GM15510 (cell line): ENCODE measurements around the gene RBM7.

Source experiments
- POLR2A ChIP-seq: IDR thresholded peaks from 3 replicates; pipeline ENCODE4 v1.6.1; 2011; ENCODE audit warnings: borderline replicate concordance; ENCODE audit not compliant: insufficient read length; ENCODE audit errors: extremely low read depth

Gene RBM7

DNA sequence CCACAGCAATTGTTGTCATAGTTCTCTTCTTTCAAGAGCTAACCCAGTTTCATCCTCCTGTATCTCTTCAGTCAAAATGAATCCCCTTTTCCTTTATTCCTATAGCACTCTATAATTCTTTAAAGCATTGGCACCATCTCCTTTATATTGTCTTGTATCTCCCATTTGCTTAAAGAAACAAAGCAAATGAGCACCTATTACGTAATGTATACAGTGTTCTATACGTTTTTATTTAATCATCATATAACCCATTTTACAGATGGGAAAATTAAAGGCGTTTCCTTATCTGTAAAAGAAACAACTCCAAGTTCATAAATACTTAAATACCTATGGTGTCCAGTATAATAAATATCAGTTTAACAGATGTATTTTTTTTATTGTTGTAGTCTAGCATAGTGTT lies 32.4 kb downstream of the RBM7 start:
- no peak for TF ChIP-seq POLR2A

- no peak for TF ChIP-seq POLR2A
Measured at GRCh38 chr11:114433376-114433775, 32.9 kb downstream of the RBM7 start.

GRCh38 chr11:114438303-114438702 lies 37.8 kb downstream of the RBM7 start:
- no peak for TF ChIP-seq POLR2A

DNA sequence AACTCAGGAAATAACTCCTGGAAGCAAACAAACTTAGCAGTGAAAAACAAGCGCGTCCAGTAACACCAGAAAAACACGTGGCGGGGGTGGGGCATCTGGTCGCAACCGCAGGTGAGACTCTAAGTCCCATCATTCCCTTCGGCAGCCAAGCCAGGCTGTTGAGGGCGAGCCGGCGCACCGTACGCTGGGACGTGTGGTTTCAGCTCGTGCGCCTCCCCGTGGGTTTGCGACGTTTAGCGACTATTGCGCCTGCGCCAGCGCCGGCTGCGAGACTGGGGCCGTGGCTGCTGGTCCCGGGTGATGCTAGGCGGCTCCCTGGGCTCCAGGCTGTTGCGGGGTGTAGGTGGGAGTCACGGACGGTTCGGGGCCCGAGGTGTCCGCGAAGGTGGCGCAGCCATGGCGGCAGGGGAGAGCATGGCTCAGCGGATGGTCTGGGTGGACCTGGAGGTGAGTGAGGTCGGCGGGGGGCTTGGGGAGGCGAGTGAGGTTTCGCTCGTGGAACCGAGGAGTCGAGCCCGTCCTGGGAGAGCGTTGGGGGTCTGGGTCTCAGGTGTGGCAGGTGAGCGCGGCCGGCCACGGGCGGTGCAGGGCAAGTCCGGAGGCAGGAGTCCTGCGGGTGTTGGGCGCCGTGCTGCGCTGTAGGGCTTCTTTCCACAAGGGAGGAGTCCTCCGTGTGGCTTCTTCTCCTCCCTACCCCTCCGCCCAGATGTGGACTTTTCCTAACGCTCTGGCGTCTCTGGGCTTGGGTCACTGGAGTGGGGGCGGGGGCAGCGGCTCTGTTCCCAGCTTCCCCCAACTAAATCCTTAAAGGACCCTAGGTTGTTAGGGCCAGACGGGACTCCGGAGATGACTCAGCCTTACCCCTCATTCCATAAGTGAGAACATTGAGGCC lies 39.0 kb downstream of the RBM7 start, which contains the start of gene REXO2:
Gene REXO2, plus strand, starts transcription at position 239 of the 892 bp plus-strand sequence. Its CDS starts 62 bp downstream, at position 301.
- peak; percentile 56 for TF ChIP-seq POLR2A

GRCh38 chr11:114440121-114440860 lies 39.8 kb downstream of the RBM7 start:
- TF ChIP-seq POLR2A = no peak

DNA sequence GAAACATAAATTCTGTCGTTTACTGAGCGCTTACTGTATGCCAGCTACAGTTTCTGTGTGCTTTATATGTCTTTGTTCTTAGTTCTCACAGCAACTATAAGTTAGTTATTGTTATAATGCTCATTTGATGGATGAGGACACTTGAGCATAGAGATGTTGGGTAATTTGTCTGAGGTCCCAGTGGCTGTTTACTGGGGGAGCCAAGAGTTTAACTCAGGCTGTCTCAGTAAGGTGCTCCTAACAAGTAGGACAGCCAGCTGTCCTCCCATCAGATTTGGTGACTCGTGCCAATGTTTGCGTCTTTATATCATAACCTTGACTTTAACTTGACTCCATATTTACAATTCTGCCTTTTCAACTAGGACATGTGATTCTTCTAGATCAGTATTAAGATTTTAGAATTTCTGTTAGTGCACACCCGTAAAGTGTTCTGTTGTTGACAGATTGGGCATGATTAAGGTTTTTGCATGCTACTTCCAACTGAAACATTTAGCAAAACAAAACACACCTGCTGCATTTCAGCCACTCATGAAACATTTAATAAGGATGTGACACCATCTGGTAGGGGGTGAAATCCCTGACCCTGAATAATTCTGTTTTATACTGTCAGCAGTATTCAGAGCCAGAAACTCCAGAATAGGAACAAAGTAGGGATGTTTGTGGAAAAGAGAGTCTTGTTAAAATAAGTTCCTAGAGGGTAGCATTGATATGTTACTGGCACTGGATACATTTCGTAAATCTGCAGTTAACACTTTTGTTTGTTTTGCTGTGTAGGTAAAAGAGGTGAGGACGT lies 40.7 kb downstream of the RBM7 start:
- TF ChIP-seq POLR2A = no peak

DNA sequence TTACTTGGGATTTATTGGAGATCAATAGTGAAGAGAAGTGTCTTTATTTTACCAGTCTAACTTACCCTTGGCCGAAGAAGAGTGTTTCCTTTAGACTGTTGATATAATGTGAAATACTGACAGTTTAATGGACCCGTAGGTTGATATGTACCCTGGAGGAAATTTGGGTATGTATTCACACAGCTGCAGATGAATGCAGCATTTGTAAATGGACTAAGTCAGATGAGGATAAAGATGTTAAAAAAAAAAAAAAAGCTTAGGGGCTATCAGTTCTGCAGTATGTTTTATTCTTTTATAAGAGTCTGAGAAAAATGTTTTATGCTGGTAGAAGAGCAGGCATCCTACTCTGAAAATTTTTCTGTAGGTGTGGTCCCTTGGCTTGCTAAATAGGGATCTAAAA lies 41.5 kb downstream of the RBM7 start:
- TF ChIP-seq POLR2A = no peak

- TF ChIP-seq POLR2A = no peak
Measured at GRCh38 chr11:114442536-114442935, 42.1 kb downstream of the RBM7 start.

DNA sequence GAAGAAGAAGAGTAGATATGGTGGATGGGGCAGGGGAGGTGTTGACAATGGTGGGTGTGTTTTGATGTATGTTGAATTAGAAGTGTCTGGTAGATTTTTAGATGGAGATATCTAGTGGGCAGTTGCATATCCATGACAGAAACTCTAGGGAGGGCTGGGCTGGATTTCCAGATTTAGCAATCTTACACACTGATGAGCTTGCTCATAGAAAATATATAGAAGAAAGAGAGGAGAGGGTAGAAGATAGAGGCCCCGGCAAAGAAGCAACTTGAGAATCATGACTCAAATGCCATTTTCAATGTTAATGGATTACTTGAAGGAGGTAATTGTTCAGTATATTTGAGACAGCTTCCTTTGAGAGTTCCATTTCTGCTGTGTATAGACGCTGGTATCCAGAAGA lies 47.0 kb downstream of the RBM7 start:
- no peak for TF ChIP-seq POLR2A

DNA sequence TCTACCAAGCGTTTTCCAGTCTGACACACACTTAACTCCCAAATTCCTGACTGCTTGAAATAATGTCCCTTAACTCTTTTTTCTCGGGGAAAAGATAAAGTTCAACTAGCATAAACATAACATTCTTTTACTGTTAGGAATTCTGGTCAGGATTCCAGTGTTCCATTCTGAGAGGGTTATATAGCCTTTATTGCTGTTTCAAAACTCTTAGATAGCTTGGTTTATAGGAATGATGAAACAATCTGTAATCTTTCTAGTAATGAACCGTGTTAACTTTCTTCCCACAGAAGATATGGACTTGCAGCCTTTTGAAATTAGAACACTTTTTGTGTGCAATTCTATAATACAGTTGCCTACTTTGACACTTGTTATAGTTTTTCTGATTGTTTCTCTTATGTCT lies 47.4 kb downstream of the RBM7 start:
- TF ChIP-seq POLR2A = no peak

GRCh38 chr11:114448749-114449482 lies 48.5 kb downstream of the RBM7 start:
- TF ChIP-seq POLR2A = no peak

DNA sequence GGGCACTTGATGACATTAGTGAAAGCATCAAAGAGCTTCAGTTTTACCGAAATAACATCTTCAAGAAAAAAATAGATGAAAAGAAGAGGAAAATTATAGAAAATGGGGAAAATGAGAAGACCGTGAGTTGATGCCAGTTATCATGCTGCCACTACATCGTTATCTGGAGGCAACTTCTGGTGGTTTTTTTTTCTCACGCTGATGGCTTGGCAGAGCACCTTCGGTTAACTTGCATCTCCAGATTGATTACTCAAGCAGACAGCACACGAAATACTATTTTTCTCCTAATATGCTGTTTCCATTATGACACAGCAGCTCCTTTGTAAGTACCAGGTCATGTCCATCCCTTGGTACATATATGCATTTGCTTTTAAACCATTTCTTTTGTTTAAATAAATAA lies 49.4 kb downstream of the RBM7 start:
- TF ChIP-seq POLR2A = no peak

DNA sequence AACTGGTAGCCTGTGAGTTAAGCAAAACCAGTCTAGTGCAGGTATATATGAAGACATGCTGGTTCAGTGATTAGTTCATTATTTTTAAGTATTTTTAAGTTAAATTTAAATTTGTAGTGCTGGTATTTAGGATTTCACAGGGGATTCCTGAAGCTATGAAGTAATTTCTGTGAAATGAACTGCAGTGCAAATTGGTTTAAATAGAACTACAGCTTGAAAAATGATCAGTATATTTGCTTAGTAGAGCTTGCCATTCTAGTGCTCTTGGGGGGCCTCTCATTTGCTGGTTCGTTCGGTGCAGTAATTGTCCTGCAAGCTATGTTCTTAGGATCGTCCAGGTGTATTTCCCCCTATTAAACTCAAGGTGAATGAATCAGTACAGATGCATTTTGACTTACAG lies 51.9 kb downstream of the RBM7 start:
- TF ChIP-seq POLR2A = no peak
